Bone marrow (tissue), 2 donors: Measurements from ENCODE around the gene SLC6A9.
A peak's percentile ranks its signal among the peaks of the same experiment; 100 is the strongest.

ENCODE experiments used
- DNase-seq, 2 donors: peaks; one replicate each; lab custom pipeline; 2025; lab: John Stamatoyannopoulos, UW

The SLC6A9 gene

GRCh38 chr1:44031252-44032169, at the start of gene SLC6A9:
Gene SLC6A9 (minus strand): TSS chr1:44031462. CDS start chr1:44024277, 7,185 bp downstream.
- DNase-seq: no peak

- DNase-seq: no peak
These were observed 48.3 kb upstream of the SLC6A9 start for GRCh38 chr1:44079566-44079965.

DNA sequence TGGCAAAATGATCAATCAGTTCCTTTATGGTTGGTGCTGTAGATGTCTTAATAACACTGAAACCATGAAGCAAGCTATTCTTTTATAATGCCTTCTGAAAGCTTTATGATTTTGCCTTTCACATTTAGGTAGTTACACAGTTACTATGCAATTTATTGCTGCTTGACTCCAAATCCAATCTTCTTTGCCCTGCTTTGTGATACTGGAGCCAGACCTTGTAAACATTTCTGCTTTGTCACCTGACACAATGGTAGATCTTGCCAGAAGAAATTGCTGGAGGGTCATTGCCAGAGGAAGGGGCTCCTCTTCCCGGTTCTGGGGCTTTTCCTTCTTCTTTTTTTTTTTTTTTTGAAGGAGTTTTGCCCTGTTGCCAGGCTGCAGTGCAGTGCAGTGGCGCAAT, 46.8 kb upstream of the SLC6A9 start:
- no peak for DNase-seq

- DNase-seq: no peak
These were observed 46.2 kb upstream of the SLC6A9 start for GRCh38 chr1:44077421-44077820.

DNA sequence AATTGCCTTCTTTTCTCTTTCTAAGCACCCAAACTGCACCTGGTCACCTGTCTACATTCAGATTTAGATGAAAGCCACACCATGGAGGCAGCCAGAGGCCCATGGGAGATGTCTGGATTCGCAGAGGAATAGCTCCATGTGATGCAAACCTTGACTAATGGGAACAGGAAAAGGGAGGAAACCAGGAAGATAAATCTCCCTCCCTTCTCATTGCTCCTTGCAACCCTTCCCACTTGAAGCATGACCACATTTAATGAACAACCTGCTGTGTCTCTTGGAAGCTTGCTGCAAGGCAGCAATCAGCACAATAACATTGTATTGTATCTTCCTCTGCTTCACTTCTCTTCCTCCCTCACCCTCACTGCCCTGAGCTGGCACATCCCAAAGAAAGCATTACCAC, 44.8 kb upstream of the SLC6A9 start:
- no peak for DNase-seq

DNA sequence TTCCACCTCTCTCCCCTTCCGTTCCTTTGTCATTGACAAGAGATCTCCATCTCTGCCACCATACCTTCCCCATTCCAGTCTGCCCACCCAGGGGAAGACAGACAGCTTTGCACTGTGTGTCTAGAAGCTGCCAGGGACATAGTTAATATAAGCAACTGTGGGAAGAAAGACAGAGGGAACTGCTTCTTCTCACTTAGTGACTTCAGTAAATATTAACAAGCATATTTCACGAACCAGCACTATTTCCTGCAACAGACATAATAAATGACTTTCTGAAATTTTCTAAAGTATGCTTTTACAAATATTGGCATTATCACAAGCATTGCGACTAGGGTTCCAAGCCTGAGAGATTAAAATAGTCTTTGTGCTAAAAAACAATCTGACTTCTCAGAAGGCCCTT, 43.2 kb upstream of the SLC6A9 start:
- no peak for DNase-seq

- DNase-seq: no peak
These were observed 42.3 kb upstream of the SLC6A9 start for GRCh38 chr1:44073528-44073927.

- DNase-seq: no peak
These were observed 41.6 kb upstream of the SLC6A9 start for GRCh38 chr1:44072821-44073220.

GRCh38 chr1:44072204-44072603, 40.9 kb upstream of the SLC6A9 start:
- DNase-seq: peak in 1 of 2 donors; percentile 59

GRCh38 chr1:44071461-44071860, 40.2 kb upstream of the SLC6A9 start:
- DNase-seq: no peak

DNA sequence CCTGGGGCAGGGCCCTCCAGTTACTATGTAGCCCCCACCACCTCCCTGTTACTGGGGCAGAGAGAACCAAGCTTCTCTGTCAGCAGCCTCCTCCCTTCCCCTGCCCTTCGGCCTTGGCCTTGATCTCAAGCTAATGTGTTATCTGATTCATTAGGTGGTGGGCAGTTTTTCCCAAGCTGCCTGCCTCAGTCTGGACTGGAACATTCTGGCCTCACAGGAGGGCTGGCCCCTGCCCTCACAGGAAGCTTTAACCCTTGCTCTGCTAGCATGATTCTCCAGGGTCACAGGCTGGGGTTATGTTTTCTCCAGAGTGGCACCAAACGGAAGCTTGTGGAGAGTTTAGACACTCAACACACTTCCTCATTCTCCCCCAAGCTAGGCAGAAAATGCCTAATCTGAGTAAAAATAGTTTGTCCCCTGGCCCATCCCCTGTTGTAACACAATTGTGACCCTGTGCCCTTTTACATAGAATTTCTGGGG, 37.2 kb upstream of the SLC6A9 start:
- DNase-seq: peak; percentile 34 to 73

DNA sequence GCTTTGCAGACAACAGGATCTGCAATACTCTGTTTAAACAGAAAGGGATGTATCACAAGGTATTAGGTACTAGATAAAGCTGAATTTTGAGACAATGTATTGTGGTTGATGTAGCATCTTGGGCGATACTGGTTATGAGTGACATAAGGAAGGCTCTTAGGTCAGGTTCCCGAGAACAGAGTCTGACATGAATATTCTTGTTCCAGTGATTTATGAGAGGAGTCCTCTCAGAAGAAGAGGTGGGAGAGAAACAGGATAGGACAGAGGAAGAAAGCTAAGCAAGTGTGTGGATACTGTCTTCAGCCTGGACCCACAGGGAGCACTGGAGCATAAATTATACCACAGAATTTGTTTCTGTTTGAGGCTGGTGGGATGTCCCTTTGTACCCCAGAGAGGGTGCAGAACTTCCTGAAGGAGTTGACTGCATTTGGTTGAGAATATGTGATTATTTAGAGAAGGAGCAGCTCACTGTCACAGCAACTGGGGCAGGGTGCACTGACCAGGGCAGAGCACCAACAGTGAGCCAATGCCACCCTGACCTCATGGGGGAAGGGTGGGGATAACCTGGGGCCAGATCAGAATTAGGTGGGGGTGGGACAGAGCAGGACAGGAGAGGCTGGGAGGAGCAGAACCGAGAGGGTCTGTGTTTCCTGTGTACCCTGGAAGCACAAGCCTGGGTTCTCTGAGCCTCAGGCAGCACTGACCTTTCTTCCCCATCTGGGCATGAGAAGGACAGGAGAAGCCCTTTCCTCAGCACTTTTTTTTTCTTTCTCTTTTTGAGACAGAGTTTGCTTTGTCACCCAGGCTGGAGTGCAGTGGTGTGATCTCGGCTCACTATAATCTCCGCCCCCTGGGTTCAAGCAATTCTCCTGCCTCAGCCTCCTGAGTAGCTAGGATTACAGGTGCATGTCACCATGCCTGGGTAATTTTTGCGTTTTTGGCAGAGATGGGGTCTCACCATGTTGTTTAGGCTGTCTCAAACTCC, 36.3 kb upstream of the SLC6A9 start:
- DNase-seq: no peak

DNA sequence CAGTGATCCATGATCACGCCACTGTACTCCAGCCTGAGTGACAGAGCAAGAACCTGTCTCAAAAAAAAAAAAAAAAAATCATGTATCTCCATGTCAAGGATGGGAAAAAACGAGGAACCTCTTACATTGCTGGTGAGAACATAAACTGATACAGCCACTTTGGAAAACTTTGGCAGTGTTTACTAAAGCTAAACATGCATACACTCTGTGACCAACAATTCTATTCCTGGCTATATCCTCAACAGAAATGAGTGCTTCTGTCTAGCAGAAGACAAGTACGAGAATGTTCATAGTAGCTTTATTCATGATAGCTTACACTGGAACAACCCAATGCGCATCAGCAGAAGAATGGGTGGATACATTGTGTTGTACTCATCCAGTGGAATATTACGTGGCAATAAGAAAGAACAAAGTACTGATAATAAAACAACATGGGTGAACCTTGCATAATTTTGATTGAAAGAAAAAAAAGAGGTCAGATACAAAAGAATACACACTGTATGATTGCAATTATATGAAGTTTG, 31.5 kb upstream of the SLC6A9 start:
- DNase-seq: no peak

- DNase-seq: no peak
These were observed 30.6 kb upstream of the SLC6A9 start for GRCh38 chr1:44061857-44062256.

DNA sequence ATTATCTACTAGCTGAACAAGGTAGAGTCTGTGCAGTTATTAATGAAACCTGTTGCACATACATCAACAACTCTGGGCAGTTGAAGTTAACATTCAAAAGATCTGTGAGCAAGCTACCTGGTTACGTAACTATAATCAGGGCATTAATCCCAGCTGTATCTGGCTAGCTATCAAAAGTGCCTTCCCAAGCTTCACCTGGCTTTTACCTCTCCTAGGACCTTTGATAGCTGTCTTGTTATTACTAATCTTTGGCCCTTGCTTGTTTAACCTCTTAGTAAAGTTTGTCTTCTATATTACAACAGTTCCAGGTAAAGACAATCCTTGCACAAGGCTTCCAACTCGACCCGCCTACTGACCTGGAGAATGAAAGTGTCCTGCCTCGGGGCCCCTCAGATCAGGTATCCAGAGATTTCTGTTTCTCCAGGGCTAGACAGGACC, 29.6 kb upstream of the SLC6A9 start:
- DNase-seq: no peak

GRCh38 chr1:44059664-44060355, 28.5 kb upstream of the SLC6A9 start:
- DNase-seq: no peak

GRCh38 chr1:44059212-44059611, 27.9 kb upstream of the SLC6A9 start:
- no peak for DNase-seq

DNA sequence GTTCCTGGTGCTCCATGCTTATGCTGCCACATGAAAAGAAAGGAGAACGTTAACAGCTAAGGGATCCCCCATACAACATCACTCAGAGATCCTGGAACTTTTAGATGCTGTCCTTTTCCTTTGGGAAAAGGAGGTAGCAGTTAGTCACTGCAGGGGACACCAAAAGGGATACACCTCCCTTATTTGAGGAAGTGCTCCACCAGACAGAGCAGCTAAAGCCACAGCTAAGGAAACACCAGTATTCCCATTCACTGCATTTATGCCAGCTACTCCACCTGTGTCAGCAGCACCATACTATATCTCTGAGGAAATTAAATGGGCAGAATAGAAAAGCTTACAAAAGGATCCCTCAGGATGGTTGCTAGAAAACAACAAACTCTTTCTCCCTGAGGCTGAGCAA, 26.0 kb upstream of the SLC6A9 start:
- DNase-seq: no peak

DNA sequence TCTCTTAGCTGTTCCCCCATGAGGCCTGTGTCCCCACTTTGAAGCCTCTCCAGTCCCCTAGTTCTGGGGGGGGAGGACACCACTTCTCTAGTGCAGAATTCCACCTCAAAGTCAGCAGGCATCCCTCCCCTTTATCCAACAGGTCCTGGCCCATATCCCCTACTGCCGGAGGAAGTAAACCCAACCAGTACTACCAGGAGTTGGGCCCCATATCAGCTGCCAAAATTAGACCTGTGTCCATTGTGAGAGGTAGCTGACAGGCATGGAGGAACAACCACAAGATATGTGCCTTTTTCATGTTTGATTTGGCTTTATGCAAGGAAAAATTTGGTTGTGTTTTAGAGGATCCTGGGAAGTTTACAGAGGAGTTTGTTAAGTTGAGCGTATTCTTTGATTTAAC, 22.1 kb upstream of the SLC6A9 start:
- no peak for DNase-seq

DNA sequence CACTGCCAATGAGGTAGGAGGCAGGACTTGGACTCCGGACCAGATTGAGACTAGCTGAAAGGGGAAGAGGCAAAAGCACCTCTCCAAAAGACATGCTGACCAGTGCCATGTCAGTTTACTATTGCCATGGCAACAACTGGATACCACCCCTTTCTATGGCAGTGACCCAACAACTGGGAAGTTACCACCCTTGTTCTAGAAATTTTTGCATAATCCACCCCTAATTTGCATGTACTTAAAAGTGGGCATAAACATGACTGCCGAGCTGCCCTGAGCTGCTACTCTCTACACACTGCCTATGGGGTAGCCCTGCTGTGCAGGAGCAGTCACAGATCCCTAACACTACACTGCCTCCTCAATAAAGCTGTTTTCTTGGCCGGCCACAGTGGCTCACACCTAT, 19.0 kb upstream of the SLC6A9 start:
- no peak for DNase-seq

- no peak for DNase-seq
These were observed 18.6 kb upstream of the SLC6A9 start for GRCh38 chr1:44049839-44050238.
